ENCODE measurements around the gene PPP1R18.
"Not testable (repeated sequence)": the region's sequence is repeated elsewhere in the genome, so short reads cannot be mapped to it uniquely, and the experiment has no call there.

Gene PPP1R18

DNA sequence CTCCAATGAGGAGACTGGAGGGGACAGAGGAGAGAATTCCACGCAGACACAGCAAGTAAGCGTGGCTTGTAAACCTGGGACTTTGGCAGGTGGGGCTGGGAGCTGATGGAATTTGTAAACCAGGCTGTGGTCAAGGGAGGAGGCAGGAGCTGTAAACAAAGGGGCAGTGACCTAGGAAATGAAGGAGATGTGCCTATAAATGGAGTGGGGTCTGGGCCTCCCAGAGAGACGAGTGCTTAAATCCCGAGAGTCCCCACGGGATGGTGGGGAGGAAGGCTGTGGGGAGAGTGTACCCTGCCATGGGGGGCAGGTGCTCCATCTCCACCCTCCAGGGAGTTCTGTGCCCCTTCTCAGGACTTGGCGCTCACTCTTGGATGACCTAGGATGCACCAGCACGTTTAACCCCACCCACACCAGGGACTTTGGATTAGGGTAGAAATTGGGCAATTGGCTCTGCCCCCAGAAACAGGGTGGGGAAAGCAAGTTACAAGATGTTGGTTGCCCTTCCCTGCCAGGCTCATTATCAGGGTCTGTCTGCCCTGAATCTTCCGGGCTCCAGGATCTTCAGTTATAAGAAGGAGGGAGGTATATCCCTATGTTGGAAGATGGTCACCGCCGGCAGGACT is 9.7 kb downstream of the PPP1R18 start:
- TF ChIP-seq, protein P1, sequence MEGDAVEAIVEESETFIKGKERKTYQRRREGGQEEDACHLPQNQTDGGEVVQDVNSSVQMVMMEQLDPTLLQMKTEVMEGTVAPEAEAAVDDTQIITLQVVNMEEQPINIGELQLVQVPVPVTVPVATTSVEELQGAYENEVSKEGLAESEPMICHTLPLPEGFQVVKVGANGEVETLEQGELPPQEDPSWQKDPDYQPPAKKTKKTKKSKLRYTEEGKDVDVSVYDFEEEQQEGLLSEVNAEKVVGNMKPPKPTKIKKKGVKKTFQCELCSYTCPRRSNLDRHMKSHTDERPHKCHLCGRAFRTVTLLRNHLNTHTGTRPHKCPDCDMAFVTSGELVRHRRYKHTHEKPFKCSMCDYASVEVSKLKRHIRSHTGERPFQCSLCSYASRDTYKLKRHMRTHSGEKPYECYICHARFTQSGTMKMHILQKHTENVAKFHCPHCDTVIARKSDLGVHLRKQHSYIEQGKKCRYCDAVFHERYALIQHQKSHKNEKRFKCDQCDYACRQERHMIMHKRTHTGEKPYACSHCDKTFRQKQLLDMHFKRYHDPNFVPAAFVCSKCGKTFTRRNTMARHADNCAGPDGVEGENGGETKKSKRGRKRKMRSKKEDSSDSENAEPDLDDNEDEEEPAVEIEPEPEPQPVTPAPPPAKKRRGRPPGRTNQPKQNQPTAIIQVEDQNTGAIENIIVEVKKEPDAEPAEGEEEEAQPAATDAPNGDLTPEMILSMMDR (IDR thresholded peaks at IDR 0.05; ENCODE audit: extremely low read depth, missing control alignments): no peak
- DNase-seq (ENCODE audit: low spot score): no peak

DNA sequence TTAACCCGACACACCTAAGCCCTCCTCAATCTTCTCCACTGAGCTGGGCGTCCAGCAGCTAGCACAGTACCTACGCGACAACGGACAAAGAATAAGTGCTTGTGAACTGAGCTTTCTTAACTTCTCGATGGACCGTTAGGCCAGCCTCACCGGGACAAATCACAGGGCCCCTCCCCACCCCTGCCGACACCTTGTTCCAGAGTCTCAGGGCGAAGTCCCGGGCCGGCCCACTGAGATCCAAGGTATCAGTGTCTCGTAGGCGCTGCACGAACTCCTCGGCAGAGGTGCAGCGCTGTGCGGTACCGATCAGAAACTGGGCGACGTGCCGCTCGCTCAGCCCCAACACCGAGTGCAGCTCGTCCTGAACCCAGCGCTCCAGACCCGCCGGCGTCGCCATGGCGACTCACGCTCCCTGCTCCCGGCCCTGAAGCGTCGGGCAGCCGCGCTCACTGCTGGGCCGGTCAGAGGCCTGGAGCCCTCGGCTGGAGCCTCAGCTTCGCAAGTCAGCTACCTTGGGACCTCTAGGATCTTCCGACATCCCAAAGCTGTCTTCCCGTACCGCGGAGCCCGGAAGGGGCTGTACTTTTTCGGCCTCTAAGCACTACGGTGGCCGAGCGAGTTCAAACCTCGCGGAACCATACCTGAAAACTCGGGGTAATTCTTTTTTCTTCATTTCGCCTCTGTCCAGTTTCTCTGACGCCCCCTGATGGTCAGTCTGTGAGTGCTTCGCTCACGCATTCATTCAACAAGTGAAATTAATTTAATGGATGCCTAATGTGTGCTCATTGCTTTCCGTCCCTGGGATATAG is 13.8 kb downstream of the PPP1R18 start, which contains the start of gene DHX16:
DHX16 (minus strand) TSS at position 562 of the 809 bp plus-strand sequence; CDS start at position 397, 165 bp downstream.
- TF ChIP-seq, protein P1 (IDR thresholded peaks at IDR 0.05; ENCODE audit: extremely low read depth, missing control alignments): peak; percentile 74
- peak; percentile 93 for DNase-seq (ENCODE audit: low spot score)

DNA sequence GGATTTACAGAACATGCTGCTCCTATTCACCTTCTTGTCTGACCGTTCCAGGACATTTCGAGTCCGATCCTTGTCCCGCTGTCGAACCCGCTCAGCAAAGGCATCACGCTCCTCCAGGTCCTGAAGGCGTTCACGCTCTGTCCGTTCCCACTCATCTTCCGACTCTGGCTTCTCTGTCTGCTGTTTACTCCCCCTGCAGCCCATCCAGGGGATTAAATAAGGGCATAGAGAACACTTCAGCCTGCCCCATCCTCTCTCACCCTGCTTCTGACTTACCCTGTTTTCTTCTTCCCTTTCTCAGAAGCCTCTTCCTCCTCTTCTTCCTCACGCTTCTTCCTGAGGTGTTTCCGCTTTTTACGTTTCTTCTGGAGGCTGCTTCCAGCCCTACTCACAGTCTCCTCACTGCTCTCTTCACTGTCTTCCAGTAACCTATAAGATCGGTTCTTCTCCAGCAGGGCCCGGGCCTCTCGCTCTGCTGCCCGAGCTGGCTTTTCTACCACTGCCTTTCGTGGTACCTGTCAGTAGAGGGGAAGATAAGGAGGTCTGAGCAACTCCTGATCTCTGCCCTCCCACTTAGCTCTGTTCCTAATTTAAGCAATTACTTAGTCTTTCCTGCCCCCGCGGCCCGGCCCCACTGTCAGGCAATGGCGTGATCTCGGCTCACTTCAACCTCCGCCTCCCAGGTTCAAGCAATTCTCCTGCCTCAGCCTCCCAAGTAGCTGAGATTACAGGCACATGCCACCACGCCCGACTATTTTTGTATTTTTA is 15.5 kb downstream of the PPP1R18 start:
- no peak for DNase-seq (ENCODE audit: low spot score)
- TF ChIP-seq, protein P1 (IDR thresholded peaks at IDR 0.05; ENCODE audit: extremely low read depth, missing control alignments): no peak

DNA sequence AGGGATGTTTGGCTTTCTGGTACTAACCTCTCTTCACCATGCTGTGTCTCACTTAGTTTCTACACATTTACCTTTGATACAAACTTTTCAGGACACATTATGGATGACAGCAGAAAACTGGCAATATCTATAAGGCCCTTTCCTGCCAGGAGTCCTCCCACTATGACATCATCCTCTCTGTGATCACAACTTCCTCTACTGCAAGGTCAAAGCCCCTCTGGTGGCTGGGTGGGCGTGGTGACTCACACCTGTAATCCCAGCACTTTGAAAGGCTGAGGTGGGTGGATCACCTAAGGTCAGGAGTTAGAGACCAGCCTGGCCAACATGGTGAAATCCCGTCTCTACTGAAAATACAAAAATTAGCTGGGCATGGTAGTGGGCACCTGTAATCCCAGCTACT is 20.1 kb downstream of the PPP1R18 start:
- not testable (repeated sequence) for DNase-seq (ENCODE audit: low spot score)

DNA sequence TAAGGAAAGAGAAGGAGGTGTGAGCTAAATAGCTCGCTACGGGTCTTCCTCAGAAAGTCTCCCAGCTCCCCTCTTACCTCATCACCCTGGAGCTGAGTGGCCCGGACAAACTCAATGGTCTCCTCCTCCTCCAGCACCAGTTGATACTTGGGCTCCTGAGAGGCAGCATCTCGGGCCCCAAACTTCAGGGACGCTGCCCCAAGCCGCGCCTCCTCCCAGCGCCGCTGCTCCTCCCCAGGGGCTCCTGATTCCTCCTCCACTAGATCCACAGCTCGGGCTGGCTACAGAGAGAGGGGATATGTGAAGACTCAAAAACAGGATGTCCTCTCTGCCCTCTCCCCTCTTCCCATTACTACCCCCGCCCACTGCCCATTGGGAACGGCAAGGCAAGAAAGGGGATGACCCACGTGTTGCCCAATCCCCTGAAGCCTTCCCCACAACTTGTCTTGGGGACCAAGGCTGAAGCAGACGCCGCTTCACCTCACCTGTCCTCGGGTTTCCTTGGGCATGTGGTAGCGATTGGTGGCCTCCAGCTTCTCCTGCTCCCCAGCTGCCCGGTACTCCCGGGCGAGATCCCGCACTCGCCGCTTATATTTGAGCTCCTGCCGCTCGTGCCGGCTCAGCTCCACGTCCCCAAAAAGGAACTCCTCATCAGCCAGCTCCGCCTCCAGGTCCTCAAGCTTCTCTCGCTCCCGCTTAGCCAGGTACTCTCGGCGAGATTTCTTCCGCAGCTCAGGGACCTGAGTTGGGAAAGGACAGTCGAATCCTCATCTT is 21.3 kb downstream of the PPP1R18 start:
- no peak for DNase-seq (ENCODE audit: low spot score)
- TF ChIP-seq, protein P1 (IDR thresholded peaks at IDR 0.05; ENCODE audit: extremely low read depth, missing control alignments): no peak

DNA sequence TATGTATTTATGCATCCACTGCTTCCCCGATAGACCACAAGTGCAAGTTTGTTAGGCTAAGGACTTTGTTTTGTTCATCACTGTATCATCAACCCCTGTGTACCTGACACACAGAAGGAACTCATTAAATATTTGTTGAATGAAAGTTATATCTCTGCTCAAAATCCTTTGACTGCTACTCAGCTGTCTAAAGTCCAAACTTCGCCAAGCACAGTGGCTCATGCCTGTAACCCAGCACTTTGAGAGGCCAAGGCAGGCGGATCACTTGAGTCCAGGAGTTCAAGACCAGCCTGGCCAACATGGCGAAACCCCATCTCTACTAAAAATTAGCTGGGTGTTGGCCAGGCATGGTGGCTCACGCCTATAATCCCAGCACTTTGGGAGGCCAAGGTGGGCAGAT is 28.5 kb downstream of the PPP1R18 start:
- DNase-seq (ENCODE audit: low spot score): not testable (repeated sequence)

DNA sequence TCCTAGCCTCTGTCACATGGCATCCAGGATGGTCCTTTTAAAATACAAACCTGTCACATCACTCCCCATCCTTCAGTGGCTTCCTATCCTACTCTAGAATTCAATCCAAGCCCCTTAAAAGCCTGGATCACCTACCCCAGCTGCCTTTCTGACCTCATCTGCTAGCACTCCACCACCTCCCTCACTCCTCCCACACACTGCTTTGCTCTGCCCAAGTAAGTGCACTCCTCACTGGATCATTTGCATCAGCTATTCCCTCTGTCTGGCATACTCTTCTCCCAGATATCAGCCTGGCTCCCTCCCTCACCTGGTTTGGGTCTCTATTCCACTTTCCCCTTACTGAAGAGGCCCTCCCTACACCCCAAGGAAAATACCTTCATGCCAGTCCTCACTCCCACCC is 29.0 kb downstream of the PPP1R18 start:
- DNase-seq (ENCODE audit: low spot score): no peak
- TF ChIP-seq, protein P1 (IDR thresholded peaks at IDR 0.05; ENCODE audit: extremely low read depth, missing control alignments): no peak
